Anterior cingulate cortex (tissue), 58 donors: ENCODE results near the gene CASKIN2.
"Not testable (repeated sequence)": the region's sequence is repeated elsewhere in the genome, so short reads cannot be mapped to it uniquely, and the experiment has no call there.

ENCODE experiments used
- DNase-seq, 58 donors: peaks; one replicate each; lab custom pipeline; 2025; lab: John Stamatoyannopoulos, UW

The CASKIN2 gene

DNA sequence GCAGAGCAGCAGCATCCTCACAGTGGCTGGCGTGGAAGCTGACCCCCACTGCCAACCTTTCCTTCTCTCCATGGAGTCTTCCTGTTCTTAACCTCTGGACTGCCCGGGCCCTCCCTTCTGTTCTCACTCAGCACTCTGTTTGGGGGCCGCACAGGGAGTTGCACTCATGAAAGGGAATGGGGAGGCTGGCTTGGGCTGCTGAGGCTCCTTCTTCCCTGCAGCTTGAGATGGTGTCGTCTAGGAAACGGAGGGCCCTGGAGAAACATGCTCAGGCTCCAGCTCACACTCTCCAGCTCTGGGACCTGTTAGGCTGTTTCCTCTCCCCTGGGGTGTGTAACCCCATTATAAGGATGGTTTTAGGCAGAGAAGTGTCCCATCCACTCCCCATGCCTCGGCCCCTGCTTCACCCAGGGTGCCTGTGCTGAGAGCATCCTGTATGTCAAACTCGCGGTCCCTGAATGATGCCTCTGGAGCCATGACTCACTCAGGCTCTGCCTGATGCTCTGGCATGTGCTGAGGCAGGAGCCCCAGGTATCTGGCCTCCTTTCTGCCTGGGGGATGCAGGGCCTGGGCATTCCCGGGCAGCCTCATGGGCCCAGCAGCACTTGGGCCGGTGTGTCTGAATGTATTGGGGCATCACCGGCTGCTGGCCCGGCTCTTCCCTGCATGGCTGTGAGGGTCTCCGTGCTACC is 40.0 kb downstream of the CASKIN2 start:
- peak in 24 of 58 donors; percentile 17 to 75 (median 43) for DNase-seq

DNA sequence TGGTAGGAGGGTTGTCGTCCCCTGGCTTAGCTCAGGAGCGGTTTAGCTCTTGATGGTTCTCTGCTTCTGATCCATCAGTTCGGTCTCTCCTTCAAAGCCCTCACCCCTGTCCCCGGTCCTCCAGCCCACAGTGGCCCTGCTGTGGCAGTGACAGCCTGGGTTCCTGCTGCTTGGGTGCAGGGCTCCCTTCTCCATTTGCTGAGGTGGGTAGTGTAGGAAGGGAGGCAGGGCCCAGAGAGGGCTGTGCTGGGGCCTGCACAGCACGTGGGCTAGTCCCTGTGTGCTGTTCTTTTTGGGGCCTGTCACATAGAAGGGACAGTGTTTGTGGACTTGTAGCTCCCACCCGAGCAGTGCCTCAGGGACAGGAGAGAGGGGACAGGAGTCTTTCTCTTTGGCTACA is 40.6 kb downstream of the CASKIN2 start:
- DNase-seq: no peak

DNA sequence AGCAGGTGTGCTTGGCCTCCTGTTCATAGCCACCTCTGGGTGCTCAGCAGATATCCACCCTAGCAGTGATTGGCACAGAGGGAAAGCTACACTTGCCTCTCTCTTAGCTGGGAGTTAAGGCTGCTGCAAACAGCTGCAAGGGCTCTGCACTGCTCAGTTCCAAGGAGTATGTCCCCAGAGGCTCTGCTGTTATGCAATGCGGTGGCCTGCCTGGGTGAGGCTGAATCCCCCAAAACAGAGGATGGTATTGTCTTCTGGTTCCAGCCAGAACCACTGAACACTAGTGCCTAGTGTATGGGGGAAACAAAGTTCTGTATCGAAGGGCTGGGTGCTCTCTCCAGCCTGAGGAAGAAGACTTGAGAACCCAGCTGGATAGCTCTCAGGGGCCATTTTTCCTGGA is 42.1 kb downstream of the CASKIN2 start:
- peak in 17 of 58 donors; percentile 10 to 74 (median 46) for DNase-seq

DNA sequence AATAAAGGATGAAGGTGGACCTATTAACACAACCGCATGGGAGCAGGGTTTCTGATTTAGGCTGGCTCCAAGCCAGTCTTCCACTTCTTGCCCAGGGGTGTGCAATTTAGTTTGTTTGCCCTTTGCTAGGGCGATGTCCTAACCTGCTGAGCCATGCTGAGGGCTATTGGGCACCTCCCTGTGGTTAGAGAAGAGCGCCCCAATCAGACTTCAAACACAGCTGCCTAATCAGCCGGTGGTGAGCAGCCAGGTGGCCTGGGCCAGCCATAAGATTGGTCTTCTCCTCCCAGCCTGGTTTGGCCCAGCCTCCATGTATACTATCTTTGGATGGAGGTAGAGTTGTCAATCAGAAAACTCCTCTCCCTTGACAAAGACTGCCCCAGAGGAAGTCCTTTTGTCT is 43.2 kb downstream of the CASKIN2 start:
- DNase-seq: no peak

DNA sequence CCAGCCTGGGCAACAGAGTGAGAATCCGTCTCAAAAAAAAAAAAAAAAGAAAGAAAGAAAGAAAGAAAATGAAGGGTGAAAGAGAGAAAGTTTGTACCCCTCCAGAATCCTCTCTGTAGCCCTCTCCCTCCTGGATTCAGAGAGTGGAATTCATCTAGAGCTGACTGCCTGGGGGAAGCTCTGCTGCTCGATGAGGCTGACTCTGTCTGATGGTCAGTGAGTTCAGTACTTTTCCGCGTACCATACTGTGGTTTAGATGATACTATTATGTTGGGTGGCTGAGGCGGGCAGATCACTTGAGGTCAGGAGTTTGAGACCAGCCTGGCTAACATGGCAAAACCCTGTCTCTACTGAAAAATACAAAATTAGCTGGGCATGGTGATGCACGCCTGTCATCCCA is 44.1 kb downstream of the CASKIN2 start:
- DNase-seq: no peak

DNA sequence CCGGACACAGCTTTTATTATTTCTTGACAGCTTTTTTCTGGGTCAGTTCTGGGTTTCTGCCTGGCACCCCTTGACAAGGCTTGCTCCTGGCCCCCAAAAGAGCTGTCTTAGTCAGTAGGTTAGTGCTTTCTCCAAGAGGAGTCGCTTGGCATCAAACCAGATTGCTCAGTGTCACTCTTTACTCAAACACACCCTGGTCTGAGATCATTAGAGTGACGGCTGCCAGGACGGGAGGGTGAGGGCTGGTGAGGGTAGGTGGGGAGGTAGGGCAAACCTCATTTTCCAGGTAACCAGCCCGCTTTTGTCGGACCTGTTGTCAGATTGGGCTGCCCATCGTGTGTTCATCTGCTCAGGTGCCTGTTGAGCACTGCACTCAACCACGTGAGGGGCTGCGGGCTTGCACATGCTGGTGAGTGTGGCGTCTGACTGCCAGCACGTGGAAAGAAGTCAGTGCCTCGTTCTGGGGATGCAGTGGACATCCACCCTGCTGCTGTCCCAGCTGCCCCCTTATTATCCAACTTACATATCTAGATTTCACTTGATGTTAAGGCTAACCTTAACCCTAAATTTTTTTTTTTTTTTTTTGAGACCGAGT is 46.5 kb downstream of the CASKIN2 start:
- DNase-seq: peak in 1 of 58 donors; percentile 24

GRCh38 chr17:75468291-75468754 is 47.0 kb downstream of the CASKIN2 start:
- peak in 19 of 58 donors; percentile 12 to 65 (median 33) for DNase-seq

DNA sequence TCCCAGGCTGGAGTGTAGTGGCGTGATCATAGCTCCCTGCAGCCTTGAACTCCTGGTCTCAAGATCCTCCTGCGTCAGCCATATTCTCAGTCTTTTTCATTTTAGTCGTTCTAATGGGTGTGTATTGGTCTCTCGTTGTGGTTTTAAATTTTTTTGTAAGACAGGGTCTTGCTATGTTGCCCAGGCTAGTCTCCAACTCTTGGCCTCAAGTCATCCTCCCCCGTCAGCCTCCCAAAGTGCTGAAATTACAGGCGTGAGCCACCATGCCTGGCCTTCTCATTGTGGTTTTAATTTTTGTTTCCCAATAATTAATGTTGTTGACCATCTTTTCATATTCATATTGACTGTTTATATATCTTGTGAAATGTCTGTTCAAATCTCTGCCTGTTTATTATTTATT is 50.3 kb downstream of the CASKIN2 start:
- no peak for DNase-seq

- no peak for DNase-seq
Observed at GRCh38 chr17:75463603-75464002, 51.7 kb downstream of the CASKIN2 start.

DNA sequence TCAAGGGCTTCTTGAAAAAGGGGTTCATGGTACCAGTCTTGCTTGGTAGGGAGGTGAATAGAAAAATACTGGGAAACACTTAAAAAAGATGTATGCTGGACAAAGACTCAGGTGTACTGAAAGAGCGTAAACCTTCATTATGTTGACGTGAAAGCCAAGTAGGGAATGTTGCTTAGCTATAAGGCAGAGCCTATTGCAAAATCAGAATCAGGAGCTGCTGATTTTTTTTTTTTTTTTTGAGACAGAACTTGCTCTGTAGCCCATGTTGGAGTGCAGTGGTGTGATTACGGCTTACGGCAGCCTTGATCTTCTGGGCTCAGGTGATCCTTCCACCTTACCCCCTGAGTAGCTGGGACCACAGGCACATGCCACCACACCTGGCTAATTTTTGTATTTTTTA is 55.0 kb downstream of the CASKIN2 start:
- DNase-seq: no peak

- peak in 7 of 58 donors; percentile 11 to 19 (median 18) for DNase-seq
Observed at GRCh38 chr17:75459590-75460267, 55.6 kb downstream of the CASKIN2 start.

DNA sequence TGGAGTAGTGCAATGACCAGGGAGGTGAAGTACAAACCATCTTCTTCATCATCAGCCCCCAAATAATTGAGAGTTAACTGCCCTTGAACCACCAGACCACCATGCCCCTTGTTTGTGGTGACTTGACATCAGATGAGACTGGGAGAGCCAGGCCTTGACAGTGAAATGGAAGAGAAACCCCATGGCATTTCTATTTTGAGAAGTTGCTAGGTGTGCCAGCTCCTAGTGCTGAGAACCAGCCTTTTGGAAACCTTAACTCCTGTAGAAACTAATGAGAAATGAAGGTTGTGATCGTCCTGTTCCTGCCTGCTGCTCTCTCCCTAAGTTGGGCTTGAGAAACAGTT is 56.1 kb downstream of the CASKIN2 start:
- no peak for DNase-seq

GRCh38 chr17:75457047-75457654 is 58.2 kb downstream of the CASKIN2 start:
- peak in 47 of 58 donors; percentile 25 to 77 (median 50) for DNase-seq

- peak; percentile 64 to 98 (median 94) for DNase-seq
Observed at GRCh38 chr17:75456417-75457046, 58.8 kb downstream of the CASKIN2 start, which contains the start of gene TMEM94. Gene TMEM94, plus strand, starts transcription at chr17:75456635. Its CDS starts 15,271 bp downstream, at chr17:75471906.

GRCh38 chr17:75456039-75456416 is 59.3 kb downstream of the CASKIN2 start:
- peak in 10 of 58 donors; percentile 53 to 85 (median 69) for DNase-seq

GRCh38 chr17:75454672-75455071 is 60.7 kb downstream of the CASKIN2 start:
- DNase-seq: not testable (repeated sequence)

GRCh38 chr17:75454193-75454592 is 61.1 kb downstream of the CASKIN2 start:
- no peak for DNase-seq

DNA sequence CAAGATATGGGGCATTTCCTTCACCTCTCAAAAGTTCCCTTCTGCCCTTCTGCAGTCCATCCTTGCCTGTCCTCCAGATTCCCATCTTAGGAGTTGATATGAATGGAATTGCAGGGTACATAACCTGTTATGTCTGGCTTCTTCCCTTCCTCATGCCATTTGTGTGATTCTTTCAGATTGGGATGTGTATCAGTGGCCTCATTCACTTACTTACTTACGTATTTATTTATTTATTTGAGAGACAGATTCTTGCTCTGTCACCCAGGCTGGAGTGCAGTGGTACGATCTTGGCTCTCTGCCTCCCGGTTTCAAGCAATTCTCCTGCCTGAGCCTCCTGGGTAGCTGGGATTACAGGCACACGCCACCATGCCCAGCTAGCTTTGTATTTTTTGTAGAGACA is 65.1 kb downstream of the CASKIN2 start:
- no peak for DNase-seq
